ENCODE measurements around the gene KRTCAP2.
"Not testable (repeated sequence)": the region's sequence is repeated elsewhere in the genome, so short reads cannot be mapped to it uniquely, and the experiment has no call there.

The KRTCAP2 gene

GRCh38 chr1:155163785-155164184, 9.3 kb downstream of the KRTCAP2 start:
- H3K27me3 ChIP-seq (replicated peaks in 2 of 5; ENCODE audit: control insufficient read depth in 4 of 5, insufficient read depth in 5 of 5, low read length in 4 of 5); DNase-seq; H3K4me3 ChIP-seq (ENCODE audit: control insufficient read depth in 1 of 7, extremely low read depth in 1 of 7, insufficient read depth in 4 of 7, low read depth in 2 of 7, low read length in 6 of 7); H3K9me3 ChIP-seq (ENCODE audit: control extremely low read depth in 1 of 5, control insufficient read depth in 4 of 5, insufficient read depth in 2 of 5, low read depth in 1 of 5, low read length in 4 of 5); POLR2A ChIA-PET; H3K27ac ChIP-seq (ENCODE audit: insufficient read depth in 1 of 2, low read depth in 1 of 2, low read length in 2 of 2, poor library complexity in 1 of 2, severe bottlenecking in 2 of 2); H3K36me3 ChIP-seq (ENCODE audit: control insufficient read depth in 4 of 4, insufficient read depth in 4 of 4, low read length in 3 of 4): not testable (repeated sequence)
- CTCF ChIA-PET = interaction anchor here (1.2 to 7.8 kb wide), 5 partner anchors 17 to 78 kb away, joined by 4 to 68 read pairs (median 4); no protein-coding TSS in a partner anchor
- peaks cover 0 to 23% (median 22%) of the 10 kb centered on the region in 4 experiments for H3K4me1 ChIP-seq (ENCODE audit: control extremely low read depth in 1 of 4, control insufficient read depth in 4 of 4, insufficient read depth in 4 of 4, low read length in 3 of 4)
- WGBS (ENCODE audit: insufficient coverage) = no CpG with 5 or more reads among the region's 4 CpGs

- POLR2A ChIA-PET; H3K4me3 ChIP-seq (ENCODE audit: control insufficient read depth in 1 of 7, extremely low read depth in 1 of 7, insufficient read depth in 4 of 7, low read depth in 2 of 7, low read length in 6 of 7); H3K27ac ChIP-seq (ENCODE audit: insufficient read depth in 1 of 2, low read depth in 1 of 2, low read length in 2 of 2, poor library complexity in 1 of 2, severe bottlenecking in 2 of 2); DNase-seq; H3K27me3 ChIP-seq (replicated peaks in 2 of 5; ENCODE audit: control insufficient read depth in 4 of 5, insufficient read depth in 5 of 5, low read length in 4 of 5); H3K9me3 ChIP-seq (ENCODE audit: control extremely low read depth in 1 of 5, control insufficient read depth in 4 of 5, insufficient read depth in 2 of 5, low read depth in 1 of 5, low read length in 4 of 5); H3K36me3 ChIP-seq (ENCODE audit: control insufficient read depth in 4 of 4, insufficient read depth in 4 of 4, low read length in 3 of 4): not testable (repeated sequence)
- no CpG with 5 or more reads among the region's 6 CpGs for WGBS (ENCODE audit: insufficient coverage)
- peaks cover 0 to 20% (median 18%) of the 10 kb centered on the region in 4 experiments for H3K4me1 ChIP-seq (ENCODE audit: control extremely low read depth in 1 of 4, control insufficient read depth in 4 of 4, insufficient read depth in 4 of 4, low read length in 3 of 4)
- CTCF ChIA-PET = interaction anchor here (0.9 to 1.6 kb wide), 3 partner anchors 25 to 77 kb away, joined by 3 to 4 read pairs (median 4); no protein-coding TSS in a partner anchor
Observed at GRCh38 chr1:155162631-155163030, 10.5 kb downstream of the KRTCAP2 start.

GRCh38 chr1:155160128-155160527, 13.0 kb downstream of the KRTCAP2 start:
- Histone ChIP-seq H3K27me3 (replicated peaks in 2 of 5; ENCODE audit: control insufficient read depth in 4 of 5, insufficient read depth in 5 of 5, low read length in 4 of 5) (no peaks in the 10 kb centered on the region), H3K4me3 (ENCODE audit: control insufficient read depth in 1 of 7, extremely low read depth in 1 of 7, insufficient read depth in 4 of 7, low read depth in 2 of 7, low read length in 6 of 7) (no peak overlapping the region), H3K36me3 (ENCODE audit: control insufficient read depth in 4 of 4, insufficient read depth in 4 of 4, low read length in 3 of 4) (no peaks in the 10 kb centered on the region), H3K9me3 (ENCODE audit: control extremely low read depth in 1 of 5, control insufficient read depth in 4 of 5, insufficient read depth in 2 of 5, low read depth in 1 of 5, low read length in 4 of 5) (no peaks in the 10 kb centered on the region), H3K27ac (ENCODE audit: insufficient read depth in 1 of 2, low read depth in 1 of 2, low read length in 2 of 2, poor library complexity in 1 of 2, severe bottlenecking in 2 of 2) (no peak overlapping the region), H3K4me1 (ENCODE audit: control extremely low read depth in 1 of 4, control insufficient read depth in 4 of 4, insufficient read depth in 4 of 4, low read length in 3 of 4) (no peaks in the 10 kb centered on the region)
- no peak for DNase-seq
- ChIA-PET POLR2A (no interaction called here), CTCF (interaction anchor here (1.0 kb wide), 1 partner anchor 13 kb away, joined by 3 read pairs; the partner anchor contains the start of gene KRTCAP2)
- WGBS (ENCODE audit: insufficient coverage) = 96% methylated on average over 6 of the region's 8 CpGs

- WGBS (ENCODE audit: insufficient coverage) = no CpG with 5 or more reads among the region's 1 CpG
- no peaks in the 10 kb centered on the region for H3K9me3 ChIP-seq (ENCODE audit: control extremely low read depth in 1 of 5, control insufficient read depth in 4 of 5, insufficient read depth in 2 of 5, low read depth in 1 of 5, low read length in 4 of 5)
- CTCF ChIA-PET = no interaction called here
- no peak overlapping the region for H3K27ac ChIP-seq (ENCODE audit: insufficient read depth in 1 of 2, low read depth in 1 of 2, low read length in 2 of 2, poor library complexity in 1 of 2, severe bottlenecking in 2 of 2)
- POLR2A ChIA-PET = no interaction called here
- no peak for DNase-seq
- no peak overlapping the region for H3K4me3 ChIP-seq (ENCODE audit: control insufficient read depth in 1 of 7, extremely low read depth in 1 of 7, insufficient read depth in 4 of 7, low read depth in 2 of 7, low read length in 6 of 7)
- no peaks in the 10 kb centered on the region for H3K36me3 ChIP-seq (ENCODE audit: control insufficient read depth in 4 of 4, insufficient read depth in 4 of 4, low read length in 3 of 4)
- no peaks in the 10 kb centered on the region for H3K4me1 ChIP-seq (ENCODE audit: control extremely low read depth in 1 of 4, control insufficient read depth in 4 of 4, insufficient read depth in 4 of 4, low read length in 3 of 4)
- H3K27me3 ChIP-seq (replicated peaks in 2 of 5; ENCODE audit: control insufficient read depth in 4 of 5, insufficient read depth in 5 of 5, low read length in 4 of 5) = no peaks in the 10 kb centered on the region
Observed at GRCh38 chr1:155158991-155159390, 14.1 kb downstream of the KRTCAP2 start.

GRCh38 chr1:155155996-155156643, 17.0 kb downstream of the KRTCAP2 start:
- H3K4me3 ChIP-seq (ENCODE audit: control insufficient read depth in 1 of 7, extremely low read depth in 1 of 7, insufficient read depth in 4 of 7, low read depth in 2 of 7, low read length in 6 of 7); H3K4me1 ChIP-seq (ENCODE audit: control extremely low read depth in 1 of 4, control insufficient read depth in 4 of 4, insufficient read depth in 4 of 4, low read length in 3 of 4); H3K36me3 ChIP-seq (ENCODE audit: control insufficient read depth in 4 of 4, insufficient read depth in 4 of 4, low read length in 3 of 4); H3K27me3 ChIP-seq (replicated peaks in 2 of 5; ENCODE audit: control insufficient read depth in 4 of 5, insufficient read depth in 5 of 5, low read length in 4 of 5); H3K27ac ChIP-seq (ENCODE audit: insufficient read depth in 1 of 2, low read depth in 1 of 2, low read length in 2 of 2, poor library complexity in 1 of 2, severe bottlenecking in 2 of 2); H3K9me3 ChIP-seq (ENCODE audit: control extremely low read depth in 1 of 5, control insufficient read depth in 4 of 5, insufficient read depth in 2 of 5, low read depth in 1 of 5, low read length in 4 of 5); DNase-seq; POLR2A ChIA-PET: not testable (repeated sequence)
- CTCF ChIA-PET = interaction anchor here (1.1 to 2.4 kb wide), 3 partner anchors 10 to 65 kb away, joined by 3 to 9 read pairs (median 5); no protein-coding TSS in a partner anchor
- 100% methylated on average over 1 of the region's 3 CpGs for WGBS (ENCODE audit: insufficient coverage)

- CTCF ChIA-PET = interaction anchor here (0.9 to 3.3 kb wide), 6 partner anchors 11 to 27 kb away, joined by 3 to 9 read pairs (median 4); partner anchors contain the start of genes KRTCAP2 and SLC50A1
- 80% methylated on average over 1 of the region's 3 CpGs for WGBS (ENCODE audit: insufficient coverage)
- no peak for DNase-seq
- H3K36me3 ChIP-seq (ENCODE audit: control insufficient read depth in 4 of 4, insufficient read depth in 4 of 4, low read length in 3 of 4) = no peaks in the 10 kb centered on the region
- H3K27ac ChIP-seq (ENCODE audit: insufficient read depth in 1 of 2, low read depth in 1 of 2, low read length in 2 of 2, poor library complexity in 1 of 2, severe bottlenecking in 2 of 2) = no peak overlapping the region
- H3K4me1 ChIP-seq (ENCODE audit: control extremely low read depth in 1 of 4, control insufficient read depth in 4 of 4, insufficient read depth in 4 of 4, low read length in 3 of 4) = peaks cover 0 to 11% (median 1%) of the 10 kb centered on the region in 4 experiments
- H3K4me3 ChIP-seq (ENCODE audit: control insufficient read depth in 1 of 7, extremely low read depth in 1 of 7, insufficient read depth in 4 of 7, low read depth in 2 of 7, low read length in 6 of 7) = no peak overlapping the region
- POLR2A ChIA-PET = no interaction called here
- no peaks in the 10 kb centered on the region for H3K9me3 ChIP-seq (ENCODE audit: control extremely low read depth in 1 of 5, control insufficient read depth in 4 of 5, insufficient read depth in 2 of 5, low read depth in 1 of 5, low read length in 4 of 5)
- no peaks in the 10 kb centered on the region for H3K27me3 ChIP-seq (replicated peaks in 2 of 5; ENCODE audit: control insufficient read depth in 4 of 5, insufficient read depth in 5 of 5, low read length in 4 of 5)
Observed at GRCh38 chr1:155145491-155145890, 27.6 kb downstream of the KRTCAP2 start.

- H3K27me3 ChIP-seq (replicated peaks in 2 of 5; ENCODE audit: control insufficient read depth in 4 of 5, insufficient read depth in 5 of 5, low read length in 4 of 5) = no peaks in the 10 kb centered on the region
- ChIA-PET POLR2A (no interaction called here), CTCF (no interaction called here)
- H3K4me1 ChIP-seq (ENCODE audit: control extremely low read depth in 1 of 4, control insufficient read depth in 4 of 4, insufficient read depth in 4 of 4, low read length in 3 of 4) = peaks cover 9 to 29% (median 21%) of the 10 kb centered on the region in 4 experiments
- H3K9me3 ChIP-seq (ENCODE audit: control extremely low read depth in 1 of 5, control insufficient read depth in 4 of 5, insufficient read depth in 2 of 5, low read depth in 1 of 5, low read length in 4 of 5) = no peaks in the 10 kb centered on the region
- peaks cover 0 to 16% (median 2%) of the 10 kb centered on the region in 4 experiments for H3K36me3 ChIP-seq (ENCODE audit: control insufficient read depth in 4 of 4, insufficient read depth in 4 of 4, low read length in 3 of 4)
- 77% methylated on average over 3 of the region's 7 CpGs for WGBS (ENCODE audit: insufficient coverage)
- DNase-seq = peak in 2 of 3 donors; percentile 44 to 67
- H3K4me3 ChIP-seq (ENCODE audit: control insufficient read depth in 1 of 7, extremely low read depth in 1 of 7, insufficient read depth in 4 of 7, low read depth in 2 of 7, low read length in 6 of 7) = no peak overlapping the region
- H3K27ac ChIP-seq (ENCODE audit: insufficient read depth in 1 of 2, low read depth in 1 of 2, low read length in 2 of 2, poor library complexity in 1 of 2, severe bottlenecking in 2 of 2) = no peak overlapping the region
Observed at GRCh38 chr1:155141749-155142148, 31.4 kb downstream of the KRTCAP2 start.

Measured in common myeloid progenitor, CD34-positive (primary cell).